HG03066 (cell line): ENCODE data around the gene ARG2.

Experiments used
- ATAC-seq: cut with Tn5 transposase; IDR thresholded peaks from one replicate; pipeline ENCODE4 v1.9.1; 2021; ENCODE audit warnings: low read depth; ENCODE audit not compliant: unreplicated experiment

The ARG2 gene

DNA sequence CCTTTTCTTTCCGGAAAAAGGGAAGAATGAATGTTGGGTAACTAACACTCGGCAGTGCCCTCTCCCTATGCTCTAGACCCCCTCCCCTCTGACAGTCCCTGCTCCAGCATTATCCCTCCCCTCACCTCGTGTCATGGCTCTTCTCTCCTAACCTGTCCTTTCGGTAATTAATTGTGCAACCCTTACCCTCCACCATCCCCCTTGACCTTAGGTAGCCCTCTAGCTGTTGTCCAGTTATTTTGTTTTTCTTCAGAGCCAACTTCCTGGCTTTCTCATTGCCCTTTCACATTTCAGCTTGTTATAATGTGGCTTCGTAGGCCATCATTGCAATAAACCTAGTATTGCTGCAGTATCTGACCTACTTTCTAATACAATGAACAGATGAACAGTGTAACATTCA lies 11.2 kb downstream of the ARG2 start:
- ATAC-seq: no peak

DNA sequence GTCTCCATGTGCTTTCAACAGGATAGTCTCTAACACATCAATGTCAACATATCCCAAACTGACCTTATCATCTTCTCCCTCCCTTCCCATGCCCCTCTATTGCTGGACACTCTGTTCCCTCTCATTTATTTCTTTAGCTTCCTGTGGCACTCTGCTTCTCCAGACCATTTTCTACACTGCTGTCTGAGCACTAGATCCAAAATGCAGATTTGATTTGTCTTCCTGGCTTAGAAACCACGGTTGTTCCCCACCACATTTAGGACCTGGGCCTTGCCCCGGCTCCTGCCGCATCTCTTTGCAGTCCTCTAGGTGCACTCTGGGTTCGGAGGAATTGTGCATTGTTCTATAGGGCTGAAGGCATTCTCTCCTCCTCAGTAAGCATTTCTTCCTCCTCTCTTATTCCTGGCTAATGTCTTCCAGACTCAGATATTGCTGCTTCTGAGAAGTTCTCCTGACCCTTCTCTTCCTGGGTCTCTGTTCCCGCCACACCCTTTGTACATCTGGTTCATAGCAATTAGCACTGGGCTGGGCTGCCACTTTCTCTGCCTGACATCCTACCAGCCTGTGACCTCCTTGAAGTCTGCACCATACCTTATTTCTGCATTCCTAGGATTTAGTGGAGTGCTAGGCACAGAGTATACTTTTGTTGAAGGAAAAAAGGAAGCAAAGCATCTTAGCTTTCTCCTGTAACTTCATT lies 13.9 kb downstream of the ARG2 start:
- ATAC-seq: no peak

DNA sequence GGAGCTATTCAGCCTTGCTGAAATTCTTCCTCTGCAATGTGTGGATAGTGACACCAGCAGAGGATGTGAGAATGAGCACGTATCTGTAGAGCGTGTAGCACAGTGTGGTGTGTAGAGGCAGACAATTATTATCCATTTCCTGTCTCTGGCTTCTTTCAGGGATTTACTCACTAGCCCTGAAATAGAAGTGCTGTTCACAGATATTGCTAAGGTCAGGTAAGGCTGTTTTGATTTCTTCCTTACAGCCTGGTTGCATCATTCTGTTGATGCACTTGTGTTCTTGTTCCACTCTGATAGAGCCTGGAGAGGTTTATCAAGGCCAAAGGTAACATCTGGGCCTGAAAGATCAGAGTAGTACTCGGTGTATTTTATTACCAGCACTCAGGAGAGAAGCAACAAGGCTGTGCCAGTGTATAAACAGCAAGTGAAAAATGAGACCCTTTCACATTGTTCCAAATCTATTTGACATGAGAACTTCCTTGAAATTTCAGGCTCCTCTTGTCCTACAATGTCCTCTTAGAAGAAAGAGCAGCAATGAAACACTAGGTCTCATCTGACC lies 16.7 kb downstream of the ARG2 start:
- ATAC-seq: no peak

DNA sequence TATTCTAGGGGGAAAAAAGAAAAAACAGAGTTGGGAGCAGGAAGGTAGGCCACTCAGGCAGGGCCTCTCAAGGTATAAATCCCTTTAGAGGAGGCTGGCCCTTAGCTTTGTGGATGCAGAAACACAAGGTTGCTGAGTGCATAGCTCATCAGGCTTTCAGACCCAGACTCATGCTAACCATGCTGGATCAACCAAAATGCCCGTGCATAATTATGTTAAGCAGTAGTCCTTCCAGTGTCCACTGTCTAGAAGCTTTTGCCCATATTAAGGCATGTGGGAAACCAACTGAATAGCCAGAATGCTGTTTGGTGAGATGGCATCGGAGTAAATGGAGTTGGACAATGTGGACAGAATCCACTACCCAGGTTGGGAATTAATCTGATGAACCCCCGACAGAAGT lies 18.9 kb downstream of the ARG2 start:
- ATAC-seq: no peak

DNA sequence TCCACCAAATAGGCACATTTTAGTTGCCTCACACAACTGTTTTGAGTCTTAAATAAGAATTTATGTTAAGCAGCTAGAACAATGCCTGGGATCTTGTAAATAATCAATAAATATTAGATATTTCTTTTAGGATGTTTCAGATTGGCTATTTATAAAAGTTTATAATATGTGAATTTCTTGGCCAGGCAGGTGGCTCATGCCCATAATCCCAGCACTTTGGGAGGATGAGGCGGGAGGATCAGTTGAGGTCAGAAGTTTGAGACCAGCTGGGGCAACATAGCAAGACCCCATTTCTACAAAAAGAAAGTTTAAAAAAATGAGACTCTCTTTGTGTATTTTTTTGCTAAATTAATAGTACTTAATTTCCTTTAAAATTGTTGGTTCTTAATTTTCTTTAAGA lies 21.8 kb downstream of the ARG2 start:
- ATAC-seq: no peak

DNA sequence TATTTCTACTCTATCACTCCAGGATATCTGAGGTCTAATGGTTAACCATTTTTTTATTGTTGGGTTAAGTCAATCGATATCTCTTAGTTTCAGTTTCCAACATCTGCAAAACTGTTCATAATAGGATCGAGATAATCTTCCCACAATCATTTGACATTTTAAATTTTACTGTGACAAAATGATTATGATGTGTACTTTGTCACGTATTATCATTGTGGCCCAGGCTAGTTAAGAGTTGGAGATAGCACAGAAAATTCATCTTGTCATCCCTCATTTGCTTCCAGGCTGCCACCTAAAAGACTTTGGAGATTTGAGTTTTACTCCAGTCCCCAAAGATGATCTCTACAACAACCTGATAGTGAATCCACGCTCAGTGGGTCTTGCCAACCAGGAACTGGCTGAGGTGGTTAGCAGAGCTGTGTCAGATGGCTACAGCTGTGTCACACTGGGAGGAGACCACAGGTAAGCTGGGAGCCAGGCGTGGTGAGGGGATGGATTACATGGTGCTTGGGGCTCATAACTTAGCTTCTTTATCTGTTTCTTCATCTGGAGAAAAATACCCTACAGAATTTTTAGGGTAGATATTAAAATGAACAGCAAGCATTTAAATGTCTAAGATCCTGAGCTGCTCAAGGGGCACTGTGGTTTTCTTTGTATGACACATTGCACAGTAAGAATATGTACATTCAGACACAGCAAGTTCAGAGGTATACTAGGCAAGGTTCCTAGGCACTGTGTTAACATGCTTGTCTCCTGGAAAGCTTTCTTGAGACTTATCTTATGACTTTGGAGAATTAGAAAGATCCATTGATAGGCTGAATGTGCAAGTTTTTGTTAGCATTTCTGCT lies 22.4 kb downstream of the ARG2 start:
- ATAC-seq: no peak

DNA sequence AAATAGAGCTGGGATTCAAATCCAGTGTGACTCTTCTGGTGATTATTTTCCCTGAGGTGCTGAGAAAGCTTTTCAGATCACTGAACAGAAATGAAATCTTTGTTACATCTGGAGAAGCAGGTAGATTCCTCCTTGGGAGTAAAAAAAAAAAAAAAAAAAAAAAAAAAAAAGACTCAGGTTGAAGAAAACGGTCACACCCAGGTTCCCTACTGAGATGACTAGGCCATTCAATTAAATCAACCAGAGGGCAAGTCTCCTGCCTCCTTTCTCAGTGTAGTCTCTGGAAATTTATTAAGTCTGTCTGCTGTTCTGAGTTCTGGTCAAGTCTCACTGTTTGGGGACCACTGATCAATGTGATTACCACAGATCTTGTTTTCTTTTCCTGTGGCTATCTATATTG lies 24.0 kb downstream of the ARG2 start:
- ATAC-seq: no peak

DNA sequence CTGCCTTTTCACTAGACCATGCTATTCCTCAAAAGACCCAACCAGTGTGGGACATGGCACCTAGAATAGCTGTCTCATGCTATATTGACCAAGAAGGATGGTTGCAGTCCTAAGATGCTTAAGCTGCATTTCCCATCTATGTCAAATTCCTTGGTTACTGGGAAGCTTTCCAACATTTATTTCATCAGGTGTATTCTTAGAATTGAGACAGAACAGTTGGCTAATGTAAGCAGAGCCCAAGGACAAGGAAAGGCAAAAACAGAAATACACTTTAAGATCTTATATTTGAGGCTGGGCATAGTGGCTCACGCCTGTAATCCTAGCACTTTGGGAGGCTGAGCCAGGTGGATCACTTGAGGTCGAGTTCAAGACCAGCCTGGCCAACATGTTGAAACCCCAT lies 24.7 kb downstream of the ARG2 start:
- no peak for ATAC-seq

DNA sequence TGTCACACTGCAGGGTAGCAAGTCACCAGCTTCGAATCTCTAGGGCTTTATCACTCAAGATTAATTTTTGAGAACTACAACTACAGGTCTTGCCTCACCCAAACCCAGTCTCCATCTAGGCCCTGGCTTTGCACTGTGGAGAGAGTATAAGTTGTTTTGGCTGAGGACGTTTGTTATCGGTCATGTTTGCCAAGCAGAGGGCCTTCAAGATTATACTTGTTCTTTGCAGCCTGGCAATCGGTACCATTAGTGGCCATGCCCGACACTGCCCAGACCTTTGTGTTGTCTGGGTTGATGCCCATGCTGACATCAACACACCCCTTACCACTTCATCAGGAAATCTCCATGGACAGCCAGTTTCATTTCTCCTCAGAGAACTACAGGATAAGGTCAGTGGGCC lies 25.7 kb downstream of the ARG2 start:
- ATAC-seq: no peak

DNA sequence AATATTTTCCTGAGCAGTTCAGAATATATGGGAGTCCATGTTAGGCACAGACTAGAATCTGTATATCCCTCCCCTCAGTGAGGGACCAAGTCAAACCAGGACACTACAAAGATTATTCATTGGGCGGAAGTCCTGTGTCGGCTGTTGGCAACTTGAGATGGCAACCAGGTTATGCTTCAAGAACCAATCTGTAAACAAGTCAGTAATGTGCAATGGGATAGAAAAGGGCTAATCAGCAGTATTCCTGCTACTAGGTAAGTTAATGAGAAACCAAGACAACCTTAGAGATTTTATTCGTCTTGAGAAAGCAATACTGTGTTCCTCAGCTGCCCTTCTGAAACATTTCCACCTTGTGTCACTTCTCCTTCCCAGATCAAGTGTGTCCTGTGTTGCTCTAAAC lies 26.4 kb downstream of the ARG2 start:
- no peak for ATAC-seq

DNA sequence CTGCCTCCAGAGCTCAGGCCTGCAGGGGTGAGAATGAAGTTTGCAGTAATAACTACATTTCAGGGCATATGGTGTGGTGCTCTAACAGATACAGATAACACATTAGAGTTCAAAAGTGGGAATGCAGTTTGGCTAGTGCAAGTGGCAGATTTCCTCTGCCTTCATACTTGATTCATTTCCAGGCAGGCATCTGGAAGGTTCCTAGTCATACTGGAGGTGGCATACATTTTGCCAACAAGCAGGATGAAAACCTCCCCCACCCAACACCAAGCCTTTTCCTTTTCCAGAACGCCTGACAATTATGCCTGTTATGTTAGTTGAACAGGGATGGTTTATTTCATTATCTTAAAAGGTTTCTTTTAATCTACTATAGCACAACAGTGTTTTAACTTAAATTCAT lies 30.4 kb downstream of the ARG2 start:
- ATAC-seq: no peak

DNA sequence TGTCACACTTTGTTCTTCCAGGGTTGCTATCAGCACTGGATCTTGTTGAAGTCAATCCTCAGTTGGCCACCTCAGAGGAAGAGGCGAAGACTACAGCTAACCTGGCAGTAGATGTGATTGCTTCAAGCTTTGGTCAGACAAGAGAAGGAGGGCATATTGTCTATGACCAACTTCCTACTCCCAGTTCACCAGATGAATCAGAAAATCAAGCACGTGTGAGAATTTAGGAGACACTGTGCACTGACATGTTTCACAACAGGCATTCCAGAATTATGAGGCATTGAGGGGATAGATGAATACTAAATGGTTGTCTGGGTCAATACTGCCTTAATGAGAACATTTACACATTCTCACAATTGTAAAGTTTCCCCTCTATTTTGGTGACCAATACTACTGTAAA lies 31.0 kb downstream of the ARG2 start:
- no peak for ATAC-seq

DNA sequence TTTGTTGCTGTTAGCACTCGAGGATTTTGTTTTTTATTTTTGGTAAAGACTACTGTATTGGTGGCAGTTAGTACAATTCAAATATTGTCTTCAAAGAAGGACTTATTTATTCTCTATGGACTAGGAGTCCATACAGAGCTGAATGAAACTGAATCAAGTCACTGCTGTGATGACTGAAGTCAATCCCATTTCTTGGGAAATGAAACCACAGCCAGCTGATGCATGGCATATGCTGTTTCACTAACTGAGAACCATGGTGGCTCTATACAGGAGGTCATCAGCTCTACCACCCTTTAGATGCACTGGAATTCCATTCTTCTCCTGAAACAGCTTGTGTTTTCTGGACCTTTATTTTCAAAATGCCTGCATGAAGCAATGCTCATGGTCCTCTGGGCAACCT lies 32.5 kb downstream of the ARG2 start:
- no peak for ATAC-seq

DNA sequence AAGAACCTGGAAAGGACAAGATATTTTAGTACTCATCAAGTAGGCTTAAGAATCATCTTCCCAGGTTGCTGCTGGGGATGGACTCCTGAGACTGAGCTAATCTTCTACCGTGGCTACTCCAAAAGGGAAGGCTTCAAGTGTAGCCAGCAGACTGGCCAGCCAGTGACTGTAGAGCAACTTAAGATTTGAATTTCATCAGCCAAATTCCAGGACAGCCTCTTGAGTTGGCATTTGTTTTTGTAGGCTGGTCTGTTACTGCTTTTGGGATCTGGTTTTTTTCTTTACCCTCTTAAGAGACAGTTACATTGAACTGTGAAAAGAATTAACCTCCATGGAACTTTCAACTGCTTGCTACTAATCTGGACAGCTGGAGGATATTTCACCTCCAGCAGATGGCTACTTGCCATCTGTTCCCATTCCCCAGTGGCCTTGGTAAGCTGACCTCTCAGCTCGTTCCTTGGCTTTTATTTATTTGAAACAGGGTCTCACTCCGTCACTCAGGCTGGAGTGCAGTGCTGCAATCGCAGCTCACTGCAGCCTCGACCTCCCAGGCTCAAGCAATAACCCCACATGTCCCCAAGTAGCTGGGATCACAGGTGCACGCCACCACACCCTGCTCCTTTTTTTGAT lies 34.0 kb downstream of the ARG2 start:
- ATAC-seq: no peak

DNA sequence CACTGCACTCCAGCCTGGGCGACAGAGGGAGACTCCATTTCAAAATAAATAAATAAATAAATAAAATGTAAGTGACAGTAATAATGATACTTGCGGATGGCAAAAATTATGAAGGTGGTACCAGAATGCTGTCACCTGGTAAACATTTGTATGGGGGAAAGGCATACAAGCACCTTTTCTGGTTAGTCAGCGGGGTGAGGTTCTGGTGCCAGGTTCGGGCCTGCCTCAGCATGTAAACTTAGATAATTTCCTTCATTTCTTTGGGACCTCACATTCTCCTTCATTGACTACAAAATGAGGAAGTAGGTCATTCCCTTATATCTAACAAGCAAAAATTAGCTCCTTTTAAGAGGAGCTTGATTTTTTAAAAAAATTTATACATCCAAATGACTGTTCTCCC lies 43.9 kb downstream of the ARG2 start:
- no peak for ATAC-seq

DNA sequence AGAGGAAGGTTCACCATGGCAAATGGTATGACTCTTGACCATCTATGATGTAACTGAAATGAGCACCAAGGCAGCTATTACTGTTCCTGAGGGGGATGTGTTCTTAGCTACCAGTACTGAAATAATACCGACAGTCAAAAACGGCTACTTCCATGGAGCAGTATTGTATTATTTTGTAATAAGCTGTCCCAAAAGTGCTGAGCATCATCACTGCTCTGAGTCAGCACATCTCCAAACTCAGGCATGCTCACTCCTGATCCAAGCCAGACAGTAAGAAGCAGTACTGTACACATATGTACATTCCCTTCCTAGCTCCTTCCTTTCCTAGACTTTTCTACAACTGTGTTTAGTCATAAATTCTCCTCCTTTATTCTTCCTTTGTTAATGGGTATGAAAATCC lies 46.1 kb downstream of the ARG2 start:
- ATAC-seq: no peak

DNA sequence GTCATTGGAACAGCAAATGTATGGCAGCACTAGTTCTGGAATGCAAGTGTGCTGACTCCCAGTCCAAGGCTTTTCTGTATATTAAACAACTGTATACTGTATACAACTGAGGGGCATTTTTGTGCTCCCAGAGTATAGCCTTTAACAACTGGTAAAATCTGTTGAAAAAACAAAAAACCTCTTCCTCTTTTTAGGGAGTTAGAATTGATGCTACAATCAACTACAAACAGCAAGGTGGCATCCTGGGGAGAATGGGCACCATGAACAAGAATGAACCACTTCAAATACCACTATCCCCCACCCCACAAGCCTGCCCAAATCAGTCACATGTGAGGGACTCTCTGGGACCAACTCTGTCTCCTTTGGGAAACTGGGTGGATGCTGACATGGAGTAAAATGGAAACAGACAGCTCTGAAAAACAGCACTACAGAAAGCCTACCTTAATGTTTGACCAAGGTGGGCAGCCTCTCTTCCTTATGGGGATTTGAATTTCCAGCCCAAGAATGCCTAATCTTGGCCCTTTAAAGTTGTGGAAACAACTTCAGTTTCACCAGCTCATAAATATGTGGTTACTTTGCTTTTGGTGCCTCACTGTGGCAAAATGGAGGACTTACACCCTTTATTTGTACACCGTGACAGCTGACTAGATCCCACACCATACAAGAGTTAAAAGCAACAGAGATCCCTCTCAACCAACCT lies 47.2 kb downstream of the ARG2 start:
- ATAC-seq: no peak

DNA sequence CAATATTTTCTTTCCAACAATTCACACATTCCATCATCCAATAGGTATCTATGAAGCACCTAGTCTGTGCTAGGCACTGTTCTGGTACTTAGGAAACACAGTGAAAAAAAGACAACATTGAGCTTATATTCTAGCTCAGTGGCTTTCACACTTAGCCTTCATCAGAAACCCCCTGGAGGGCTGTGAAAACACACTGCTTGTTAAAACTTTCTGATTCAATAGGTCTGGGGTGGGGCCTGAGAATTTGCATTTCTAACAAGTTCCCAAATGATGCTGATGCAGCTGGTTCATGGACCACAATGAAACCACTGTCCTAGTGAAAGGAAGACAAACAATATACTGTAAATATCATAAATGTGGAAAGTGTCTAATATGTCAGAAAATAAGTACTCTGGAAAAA lies 48.8 kb downstream of the ARG2 start:
- ATAC-seq: no peak

DNA sequence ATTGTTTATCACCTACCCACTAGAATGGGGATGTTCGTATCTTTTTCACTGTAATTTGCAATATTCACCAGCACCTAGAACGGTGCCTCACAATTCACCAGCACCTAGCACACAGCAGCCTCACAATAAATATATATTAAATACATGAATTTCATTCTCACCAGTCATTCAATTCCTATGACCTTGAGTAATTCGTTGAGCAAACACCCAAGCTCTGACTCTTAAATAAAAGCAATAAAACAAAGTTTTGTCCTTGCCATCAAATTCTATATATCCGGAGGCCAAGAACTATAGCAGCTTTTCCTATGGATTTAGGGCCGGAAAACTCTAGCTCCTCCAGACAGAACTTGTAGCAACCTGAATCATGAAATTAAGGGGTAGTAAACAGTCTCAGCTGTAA lies 53.7 kb downstream of the ARG2 start:
- ATAC-seq: no peak

DNA sequence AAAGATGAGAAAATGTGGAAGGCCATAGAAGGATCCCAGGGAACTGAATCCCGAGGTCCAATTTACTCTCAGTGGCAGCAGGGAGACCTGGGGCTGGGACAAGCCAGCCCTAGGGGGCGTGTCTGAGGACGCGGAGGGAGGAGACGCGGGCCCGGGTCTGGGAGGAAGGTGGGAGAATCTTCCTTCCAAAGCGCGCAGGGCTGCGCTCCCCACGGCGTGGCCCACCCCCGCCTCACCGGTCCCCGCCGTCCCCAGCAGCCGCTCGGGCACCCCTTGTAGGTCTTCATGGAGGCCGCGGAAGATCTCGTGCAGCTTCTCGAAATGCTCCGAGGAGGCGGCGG lies 54.4 kb downstream of the ARG2 start:
- ATAC-seq: peak; percentile 58
